ENCODE measurements around the gene GAP43.
A peak's percentile ranks its signal among the peaks of the same experiment; 100 is the strongest.

Gene GAP43

GRCh38 chr3:115704661-115705338 lies 81.5 kb downstream of the GAP43 start:
- Histone ChIP-seq H3K9ac (ENCODE audit: low read length) (no peak overlapping the region), H3K4me3 (ENCODE audit: low read length) (no peak overlapping the region), H3K4me1 (ENCODE audit: control insufficient read depth, insufficient read depth, low read length) (peaks cover 8% of the 10 kb centered on the region), H3K27me3 (replicated peaks; ENCODE audit: control insufficient read depth, insufficient read depth, low read length) (no peaks in the 10 kb centered on the region), H3K36me3 (ENCODE audit: control insufficient read depth, insufficient read depth, low read length, severe bottlenecking) (no peaks in the 10 kb centered on the region), H3K9me3 (ENCODE audit: control insufficient read depth, low read length) (peaks cover 9% of the 10 kb centered on the region)
- peak; percentile 52 for DNase-seq (ENCODE audit: low read depth)

DNA sequence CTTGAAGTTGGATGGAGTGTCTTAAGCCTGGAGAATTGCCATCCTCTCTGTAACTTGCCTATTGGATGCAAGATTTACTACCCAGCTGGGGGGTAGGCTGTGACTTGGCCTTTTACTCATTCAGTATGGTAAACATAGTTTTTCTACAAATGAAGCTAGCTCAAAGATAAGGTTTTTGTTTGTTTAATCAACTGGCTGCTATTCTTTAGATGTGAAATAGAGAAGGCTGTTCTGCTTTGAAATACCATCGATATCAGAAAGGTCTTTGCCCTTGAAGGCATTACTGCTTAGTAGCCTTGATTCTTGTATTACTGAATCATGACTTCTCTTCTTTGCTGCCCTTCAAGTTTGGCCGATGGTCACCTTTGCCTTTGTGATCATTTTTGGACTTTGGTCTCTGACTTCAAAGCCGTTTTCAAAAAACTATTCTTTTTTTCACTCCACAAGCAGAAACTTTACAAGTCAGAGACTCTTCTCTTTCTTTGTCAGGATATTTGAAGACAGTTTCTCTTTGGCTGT lies 83.1 kb downstream of the GAP43 start:
- no peaks in the 10 kb centered on the region for H3K36me3 ChIP-seq (ENCODE audit: control insufficient read depth, insufficient read depth, low read length, severe bottlenecking)
- no peak for DNase-seq (ENCODE audit: low read depth)
- H3K4me1 ChIP-seq (ENCODE audit: control insufficient read depth, insufficient read depth, low read length) = peaks cover 16% of the 10 kb centered on the region
- H3K27me3 ChIP-seq (replicated peaks; ENCODE audit: control insufficient read depth, insufficient read depth, low read length) = no peaks in the 10 kb centered on the region
- peaks cover 9% of the 10 kb centered on the region for H3K9me3 ChIP-seq (ENCODE audit: control insufficient read depth, low read length)
- H3K4me3 ChIP-seq (ENCODE audit: low read length) = no peak overlapping the region
- no peak overlapping the region for H3K9ac ChIP-seq (ENCODE audit: low read length)

GRCh38 chr3:115708540-115708939 lies 85.2 kb downstream of the GAP43 start:
- no peak overlapping the region for H3K9ac ChIP-seq (ENCODE audit: low read length)
- DNase-seq (ENCODE audit: low read depth) = no peak
- H3K4me3 ChIP-seq (ENCODE audit: low read length) = no peak overlapping the region
- peaks cover 29% of the 10 kb centered on the region for H3K4me1 ChIP-seq (ENCODE audit: control insufficient read depth, insufficient read depth, low read length)
- no peaks in the 10 kb centered on the region for H3K27me3 ChIP-seq (replicated peaks; ENCODE audit: control insufficient read depth, insufficient read depth, low read length)
- H3K9me3 ChIP-seq (ENCODE audit: control insufficient read depth, low read length) = no peaks in the 10 kb centered on the region
- H3K36me3 ChIP-seq (ENCODE audit: control insufficient read depth, insufficient read depth, low read length, severe bottlenecking) = no peaks in the 10 kb centered on the region

GRCh38 chr3:115709093-115709492 lies 85.8 kb downstream of the GAP43 start:
- Histone ChIP-seq H3K4me1 (ENCODE audit: control insufficient read depth, insufficient read depth, low read length) (peaks cover 29% of the 10 kb centered on the region), H3K27me3 (replicated peaks; ENCODE audit: control insufficient read depth, insufficient read depth, low read length) (no peaks in the 10 kb centered on the region), H3K9me3 (ENCODE audit: control insufficient read depth, low read length) (no peaks in the 10 kb centered on the region), H3K36me3 (ENCODE audit: control insufficient read depth, insufficient read depth, low read length, severe bottlenecking) (no peaks in the 10 kb centered on the region), H3K4me3 (ENCODE audit: low read length) (no peak overlapping the region), H3K9ac (ENCODE audit: low read length) (no peak overlapping the region)
- DNase-seq (ENCODE audit: low read depth) = no peak

DNA sequence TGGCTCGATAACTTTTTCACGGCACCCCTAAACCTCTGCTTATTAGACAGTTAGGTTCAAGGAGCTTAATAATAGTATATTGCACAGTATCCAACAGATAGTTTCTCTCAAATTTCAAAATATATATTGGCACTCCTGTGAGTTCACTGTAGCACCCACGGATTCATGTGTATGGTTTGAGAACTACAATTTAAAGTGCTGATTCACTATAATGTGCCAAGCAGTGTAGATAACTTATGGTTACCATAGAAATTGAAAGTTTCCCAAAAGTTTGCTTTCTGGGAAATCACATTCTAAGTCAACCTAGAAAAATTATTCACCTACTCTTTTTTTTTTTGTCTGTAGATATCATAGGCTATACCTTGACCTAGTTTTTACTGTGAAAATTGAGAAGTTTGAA lies 86.6 kb downstream of the GAP43 start:
- H3K9me3 ChIP-seq (ENCODE audit: control insufficient read depth, low read length) = no peaks in the 10 kb centered on the region
- no peak for DNase-seq (ENCODE audit: low read depth)
- H3K36me3 ChIP-seq (ENCODE audit: control insufficient read depth, insufficient read depth, low read length, severe bottlenecking) = no peaks in the 10 kb centered on the region
- no peak overlapping the region for H3K9ac ChIP-seq (ENCODE audit: low read length)
- H3K4me1 ChIP-seq (ENCODE audit: control insufficient read depth, insufficient read depth, low read length) = peaks cover 29% of the 10 kb centered on the region
- no peak overlapping the region for H3K4me3 ChIP-seq (ENCODE audit: low read length)
- no peaks in the 10 kb centered on the region for H3K27me3 ChIP-seq (replicated peaks; ENCODE audit: control insufficient read depth, insufficient read depth, low read length)

GRCh38 chr3:115710799-115711198 lies 87.5 kb downstream of the GAP43 start:
- Histone ChIP-seq H3K27me3 (replicated peaks; ENCODE audit: control insufficient read depth, insufficient read depth, low read length) (no peaks in the 10 kb centered on the region), H3K4me1 (ENCODE audit: control insufficient read depth, insufficient read depth, low read length) (peaks cover 29% of the 10 kb centered on the region), H3K9me3 (ENCODE audit: control insufficient read depth, low read length) (no peaks in the 10 kb centered on the region), H3K36me3 (ENCODE audit: control insufficient read depth, insufficient read depth, low read length, severe bottlenecking) (no peaks in the 10 kb centered on the region), H3K4me3 (ENCODE audit: low read length) (peak overlapping the region; percentile 67), H3K9ac (ENCODE audit: low read length) (peak overlapping the region; percentile 9)
- DNase-seq (ENCODE audit: low read depth) = peak; percentile 56

DNA sequence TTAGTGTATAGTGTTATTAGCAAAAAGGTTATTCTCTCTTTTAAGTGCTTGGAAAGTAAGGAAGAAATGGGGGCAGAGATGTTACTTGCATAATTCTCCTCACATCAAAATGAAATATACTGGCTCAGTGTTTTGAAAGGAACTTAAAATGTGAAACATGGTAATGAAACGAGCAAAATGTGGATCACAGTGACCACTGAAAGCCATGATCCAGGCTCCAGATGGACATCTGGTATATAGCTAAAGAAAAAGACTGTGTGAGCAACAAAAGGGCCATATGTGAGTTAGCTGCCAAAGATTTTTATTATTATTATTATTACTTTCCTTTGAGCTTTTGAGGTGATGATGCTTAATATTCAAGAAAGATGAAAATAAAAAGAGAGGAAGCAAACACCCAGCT lies 89.6 kb downstream of the GAP43 start:
- no peak for DNase-seq (ENCODE audit: low read depth)
- peaks cover 25% of the 10 kb centered on the region for H3K4me1 ChIP-seq (ENCODE audit: control insufficient read depth, insufficient read depth, low read length)
- no peak overlapping the region for H3K9ac ChIP-seq (ENCODE audit: low read length)
- H3K36me3 ChIP-seq (ENCODE audit: control insufficient read depth, insufficient read depth, low read length, severe bottlenecking) = no peaks in the 10 kb centered on the region
- H3K9me3 ChIP-seq (ENCODE audit: control insufficient read depth, low read length) = no peaks in the 10 kb centered on the region
- H3K27me3 ChIP-seq (replicated peaks; ENCODE audit: control insufficient read depth, insufficient read depth, low read length) = no peaks in the 10 kb centered on the region
- no peak overlapping the region for H3K4me3 ChIP-seq (ENCODE audit: low read length)

DNA sequence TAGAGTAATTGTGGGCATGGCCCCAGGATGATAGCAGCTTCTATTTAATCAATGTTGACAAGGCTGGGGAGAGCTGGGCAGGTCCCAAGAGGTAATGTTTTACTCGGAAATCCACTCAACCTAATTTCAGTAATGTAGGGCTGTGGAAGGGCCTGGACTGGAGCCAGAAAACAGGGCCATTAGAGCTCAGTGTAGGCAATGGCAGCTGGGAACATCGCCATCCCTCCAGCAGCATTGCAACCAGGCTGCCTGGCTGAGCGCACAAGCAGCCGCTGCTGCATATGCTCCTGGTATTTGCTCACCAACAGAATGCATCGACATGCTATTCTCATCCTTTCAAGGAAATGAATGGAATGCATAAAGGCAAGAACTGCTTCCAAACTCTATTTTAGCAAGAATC lies 90.0 kb downstream of the GAP43 start:
- DNase-seq (ENCODE audit: low read depth) = peak; percentile 46
- no peaks in the 10 kb centered on the region for H3K36me3 ChIP-seq (ENCODE audit: control insufficient read depth, insufficient read depth, low read length, severe bottlenecking)
- H3K4me1 ChIP-seq (ENCODE audit: control insufficient read depth, insufficient read depth, low read length) = peaks cover 25% of the 10 kb centered on the region
- H3K4me3 ChIP-seq (ENCODE audit: low read length) = no peak overlapping the region
- H3K9ac ChIP-seq (ENCODE audit: low read length) = no peak overlapping the region
- H3K9me3 ChIP-seq (ENCODE audit: control insufficient read depth, low read length) = no peaks in the 10 kb centered on the region
- H3K27me3 ChIP-seq (replicated peaks; ENCODE audit: control insufficient read depth, insufficient read depth, low read length) = no peaks in the 10 kb centered on the region

DNA sequence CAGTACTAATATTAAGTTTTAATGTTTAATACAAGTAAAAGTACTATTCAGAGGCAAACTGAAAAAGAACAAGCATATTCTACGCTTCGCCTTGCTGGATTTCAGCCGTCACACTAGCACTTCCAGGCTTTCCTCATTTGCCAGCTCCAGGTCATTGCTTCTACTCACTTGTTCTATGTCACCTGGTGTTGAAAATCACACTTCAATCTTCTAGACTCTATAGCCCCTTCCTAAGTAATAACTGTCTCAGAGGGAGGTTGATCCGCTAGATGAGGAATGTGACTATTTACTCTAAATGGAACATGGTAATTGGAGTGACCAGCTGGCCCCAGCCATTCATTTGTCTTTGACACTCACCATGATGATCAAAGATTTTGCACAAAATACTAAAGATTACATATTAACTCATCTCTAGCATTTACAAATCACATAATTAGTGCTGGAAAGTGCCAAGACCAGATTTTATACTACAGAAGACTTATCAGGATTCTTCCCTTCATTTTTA lies 92.0 kb downstream of the GAP43 start:
- Histone ChIP-seq H3K27me3 (replicated peaks; ENCODE audit: control insufficient read depth, insufficient read depth, low read length) (no peaks in the 10 kb centered on the region), H3K9ac (ENCODE audit: low read length) (no peak overlapping the region), H3K9me3 (ENCODE audit: control insufficient read depth, low read length) (no peaks in the 10 kb centered on the region), H3K36me3 (ENCODE audit: control insufficient read depth, insufficient read depth, low read length, severe bottlenecking) (no peaks in the 10 kb centered on the region), H3K4me3 (ENCODE audit: low read length) (no peak overlapping the region), H3K4me1 (ENCODE audit: control insufficient read depth, insufficient read depth, low read length) (peaks cover 24% of the 10 kb centered on the region)
- DNase-seq (ENCODE audit: low read depth) = no peak

- H3K36me3 ChIP-seq (ENCODE audit: control insufficient read depth, insufficient read depth, low read length, severe bottlenecking) = no peaks in the 10 kb centered on the region
- no peak overlapping the region for H3K4me3 ChIP-seq (ENCODE audit: low read length)
- no peak overlapping the region for H3K9ac ChIP-seq (ENCODE audit: low read length)
- no peaks in the 10 kb centered on the region for H3K9me3 ChIP-seq (ENCODE audit: control insufficient read depth, low read length)
- no peaks in the 10 kb centered on the region for H3K27me3 ChIP-seq (replicated peaks; ENCODE audit: control insufficient read depth, insufficient read depth, low read length)
- no peaks in the 10 kb centered on the region for H3K4me1 ChIP-seq (ENCODE audit: control insufficient read depth, insufficient read depth, low read length)
- DNase-seq (ENCODE audit: low read depth) = no peak
Observed at GRCh38 chr3:115720983-115721382, 97.7 kb downstream of the GAP43 start.

- H3K4me1 ChIP-seq (ENCODE audit: control insufficient read depth, insufficient read depth, low read length) = no peaks in the 10 kb centered on the region
- no peaks in the 10 kb centered on the region for H3K9me3 ChIP-seq (ENCODE audit: control insufficient read depth, low read length)
- H3K36me3 ChIP-seq (ENCODE audit: control insufficient read depth, insufficient read depth, low read length, severe bottlenecking) = no peaks in the 10 kb centered on the region
- DNase-seq (ENCODE audit: low read depth) = no peak
- no peak overlapping the region for H3K4me3 ChIP-seq (ENCODE audit: low read length)
- H3K9ac ChIP-seq (ENCODE audit: low read length) = no peak overlapping the region
- no peaks in the 10 kb centered on the region for H3K27me3 ChIP-seq (replicated peaks; ENCODE audit: control insufficient read depth, insufficient read depth, low read length)
Observed at GRCh38 chr3:115725800-115726199, 102.5 kb downstream of the GAP43 start.

GRCh38 chr3:115727135-115727534 lies 103.8 kb downstream of the GAP43 start:
- no peaks in the 10 kb centered on the region for H3K27me3 ChIP-seq (replicated peaks; ENCODE audit: control insufficient read depth, insufficient read depth, low read length)
- no peaks in the 10 kb centered on the region for H3K4me1 ChIP-seq (ENCODE audit: control insufficient read depth, insufficient read depth, low read length)
- H3K4me3 ChIP-seq (ENCODE audit: low read length) = no peak overlapping the region
- no peak for DNase-seq (ENCODE audit: low read depth)
- H3K9ac ChIP-seq (ENCODE audit: low read length) = no peak overlapping the region
- no peaks in the 10 kb centered on the region for H3K36me3 ChIP-seq (ENCODE audit: control insufficient read depth, insufficient read depth, low read length, severe bottlenecking)
- H3K9me3 ChIP-seq (ENCODE audit: control insufficient read depth, low read length) = no peaks in the 10 kb centered on the region

All from adipocyte (in vitro differentiated cells).